GM19397 (cell line): ENCODE measurements around the gene MYL5.
"Not testable (repeated sequence)": the region's sequence is repeated elsewhere in the genome, so short reads cannot be mapped to it uniquely, and the experiment has no call there.

Experiments used
- ATAC-seq: cut with Tn5 transposase; IDR thresholded peaks from one replicate; pipeline ENCODE4 v1.9.1; 2021; ENCODE audit warnings: mild to moderate bottlenecking, moderate library complexity; ENCODE audit not compliant: unreplicated experiment

The MYL5 gene

DNA sequence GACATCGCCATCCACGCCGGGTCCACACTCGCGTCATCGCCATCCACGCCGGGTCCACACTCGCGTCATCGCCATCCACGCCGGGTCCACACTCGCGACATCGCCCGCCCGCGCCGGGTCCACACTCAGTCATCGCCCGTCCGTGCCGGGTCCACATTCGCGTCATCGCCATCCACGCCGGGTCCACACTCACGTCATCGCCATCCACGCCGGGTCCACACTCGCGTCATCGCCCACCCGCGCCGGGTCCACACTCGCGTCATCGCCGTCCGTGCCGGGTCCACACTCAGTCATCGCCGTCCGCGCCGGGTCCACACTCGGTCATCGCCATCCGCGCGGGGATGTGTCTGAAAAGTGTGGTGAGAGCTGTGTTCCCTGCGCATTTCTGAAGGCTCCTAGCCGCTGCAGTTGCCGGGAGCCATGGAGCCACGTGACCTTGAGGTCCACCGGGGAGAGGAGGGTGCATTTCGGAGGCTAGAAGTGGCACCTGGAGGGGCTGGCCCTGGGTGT is 48.6 kb downstream of the MYL5 start:
- no peak for ATAC-seq

DNA sequence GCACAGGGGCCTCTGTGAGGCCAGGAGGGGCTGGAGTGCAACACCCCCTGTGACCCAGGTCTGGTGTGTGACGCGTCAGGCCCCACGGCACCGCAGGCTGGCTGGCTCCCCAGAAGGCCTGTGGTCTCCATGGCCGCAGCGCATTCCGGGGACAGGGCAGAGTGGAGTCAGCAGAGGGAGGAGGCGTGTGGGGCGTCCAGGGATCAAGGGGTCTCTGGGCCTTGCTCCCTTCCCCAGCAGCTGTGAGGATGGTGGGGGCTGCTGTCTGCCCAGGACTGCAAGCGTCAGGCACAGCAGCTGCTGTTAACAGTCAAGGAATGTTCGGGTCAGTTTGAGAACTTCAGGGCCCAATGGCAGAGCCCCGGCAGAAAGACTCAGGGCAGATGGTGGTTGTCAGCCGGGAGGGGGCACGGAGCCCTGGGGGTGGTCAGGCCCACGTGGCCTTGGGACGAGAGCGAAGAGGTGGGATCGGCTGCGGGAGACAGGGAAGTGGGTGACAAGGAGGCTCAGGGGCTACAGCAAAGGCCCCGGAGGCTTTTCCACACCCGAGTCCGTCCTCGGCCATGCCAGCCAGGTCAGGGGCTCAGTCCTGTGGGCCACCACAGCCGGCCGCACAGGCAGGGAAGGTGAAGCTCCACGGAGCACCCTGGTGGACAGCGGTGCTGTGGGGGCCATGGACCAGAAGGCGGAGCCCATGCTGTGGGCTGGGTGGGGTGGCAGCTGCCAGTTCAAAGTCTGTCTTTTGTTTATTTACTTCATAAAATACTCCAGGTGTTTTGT is 49.6 kb downstream of the MYL5 start:
- no peak for ATAC-seq

DNA sequence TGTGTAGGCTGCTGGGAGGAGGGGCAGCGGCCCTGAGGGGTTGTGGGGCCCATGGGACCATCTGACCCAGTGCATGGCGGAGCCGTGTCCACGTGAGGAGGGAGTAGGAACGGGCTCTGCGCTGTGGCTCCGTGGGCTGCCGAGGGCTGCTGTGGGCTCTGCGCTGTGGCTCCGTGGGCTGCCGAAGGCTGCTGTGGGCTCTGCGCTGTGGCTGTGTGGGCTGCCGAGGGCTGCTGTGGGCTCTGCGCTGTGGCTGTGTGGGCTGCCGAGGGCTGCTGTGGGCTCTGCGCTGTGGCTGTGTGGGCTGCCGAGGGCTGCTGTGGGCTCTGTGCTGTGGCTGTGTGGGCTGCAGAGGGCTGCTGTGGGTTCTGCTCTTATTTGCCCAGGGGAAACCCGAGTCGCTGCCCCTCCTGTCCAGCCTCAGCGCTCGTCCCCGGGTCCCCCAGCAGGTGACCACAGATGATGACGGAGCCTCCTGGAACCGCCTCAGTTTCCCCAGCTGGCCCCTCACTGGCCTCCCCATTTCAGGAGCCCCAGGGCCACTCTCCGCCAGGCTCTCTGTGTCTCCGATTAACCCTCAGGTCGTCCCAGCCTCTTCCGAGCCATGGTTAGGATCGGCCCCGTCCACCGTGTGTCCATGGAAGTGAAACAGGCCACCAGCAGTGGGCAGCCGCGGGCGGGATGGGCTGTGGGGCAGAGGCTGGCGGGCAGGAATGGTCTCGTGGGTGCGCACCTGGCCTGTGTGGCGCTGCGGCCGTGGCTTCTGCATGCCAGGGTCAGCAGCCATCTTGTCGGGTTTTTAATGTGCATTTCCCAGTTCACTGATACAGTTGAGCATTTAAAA is 51.3 kb downstream of the MYL5 start:
- ATAC-seq: no peak

DNA sequence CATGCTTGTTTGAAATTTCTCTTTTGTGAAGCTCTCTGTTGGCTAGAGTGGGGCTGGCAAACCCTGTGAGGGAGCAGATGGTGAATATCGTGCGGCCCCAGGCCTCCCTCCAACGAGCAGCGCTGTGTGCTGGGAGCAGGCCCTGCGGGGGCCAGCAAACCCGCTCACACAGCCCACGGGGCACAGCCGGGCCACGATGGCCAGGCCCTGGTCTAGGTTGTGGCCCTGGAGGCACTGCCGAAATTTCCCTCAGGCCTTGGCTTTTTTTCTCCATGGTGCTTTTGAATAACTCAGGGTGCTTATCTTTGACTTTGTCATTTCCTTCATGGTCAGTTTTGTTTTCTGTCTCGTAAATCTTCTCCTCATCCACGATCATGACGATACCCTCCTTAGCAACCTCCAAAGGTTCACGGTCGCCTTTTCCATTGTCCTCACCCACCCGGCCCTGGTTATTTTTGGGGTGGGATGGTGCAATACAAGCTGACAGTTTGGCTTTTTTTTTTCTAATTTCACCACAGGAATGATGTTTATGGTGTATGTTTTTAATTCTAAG is 52.0 kb downstream of the MYL5 start:
- ATAC-seq: no peak

DNA sequence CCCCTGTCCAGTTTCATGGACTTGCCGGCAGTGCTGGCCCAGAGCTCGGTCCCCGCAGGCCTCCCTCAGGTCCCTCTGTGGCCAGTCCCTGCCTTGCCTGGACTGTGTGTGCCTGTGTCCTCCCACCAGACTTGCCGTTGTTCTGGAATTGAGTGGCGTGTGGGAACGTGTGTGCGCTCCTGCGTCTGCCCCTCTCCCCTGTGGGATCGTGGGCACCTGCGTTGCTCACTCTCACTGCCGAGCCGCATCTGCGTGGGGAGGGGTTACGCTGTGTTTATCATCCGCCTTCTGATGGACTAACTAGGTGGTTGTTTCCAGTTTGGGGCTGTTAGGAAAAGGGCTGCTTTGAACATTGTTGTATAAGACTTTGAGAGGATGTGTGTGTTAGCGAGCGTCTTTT is 52.5 kb downstream of the MYL5 start:
- no peak for ATAC-seq

DNA sequence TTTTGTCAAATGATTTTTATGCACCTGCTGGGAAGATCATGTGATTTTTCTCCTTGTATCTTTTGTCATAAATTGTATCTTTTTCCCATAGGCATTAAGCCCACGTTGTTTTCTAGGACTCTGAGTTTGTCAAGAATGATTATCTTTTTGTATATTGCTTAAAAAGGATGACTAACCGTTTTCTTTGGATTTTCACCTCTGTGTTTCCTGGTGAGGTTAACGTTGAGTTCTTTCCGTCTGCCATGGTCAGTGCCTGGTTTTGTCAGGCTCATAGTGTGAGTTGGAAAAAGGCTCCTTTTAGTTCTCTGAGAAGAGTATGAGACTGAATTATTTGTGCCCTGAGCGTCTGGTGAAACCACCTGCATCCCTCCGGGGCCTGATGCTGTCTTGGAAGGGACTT is 53.2 kb downstream of the MYL5 start:
- ATAC-seq: no peak

DNA sequence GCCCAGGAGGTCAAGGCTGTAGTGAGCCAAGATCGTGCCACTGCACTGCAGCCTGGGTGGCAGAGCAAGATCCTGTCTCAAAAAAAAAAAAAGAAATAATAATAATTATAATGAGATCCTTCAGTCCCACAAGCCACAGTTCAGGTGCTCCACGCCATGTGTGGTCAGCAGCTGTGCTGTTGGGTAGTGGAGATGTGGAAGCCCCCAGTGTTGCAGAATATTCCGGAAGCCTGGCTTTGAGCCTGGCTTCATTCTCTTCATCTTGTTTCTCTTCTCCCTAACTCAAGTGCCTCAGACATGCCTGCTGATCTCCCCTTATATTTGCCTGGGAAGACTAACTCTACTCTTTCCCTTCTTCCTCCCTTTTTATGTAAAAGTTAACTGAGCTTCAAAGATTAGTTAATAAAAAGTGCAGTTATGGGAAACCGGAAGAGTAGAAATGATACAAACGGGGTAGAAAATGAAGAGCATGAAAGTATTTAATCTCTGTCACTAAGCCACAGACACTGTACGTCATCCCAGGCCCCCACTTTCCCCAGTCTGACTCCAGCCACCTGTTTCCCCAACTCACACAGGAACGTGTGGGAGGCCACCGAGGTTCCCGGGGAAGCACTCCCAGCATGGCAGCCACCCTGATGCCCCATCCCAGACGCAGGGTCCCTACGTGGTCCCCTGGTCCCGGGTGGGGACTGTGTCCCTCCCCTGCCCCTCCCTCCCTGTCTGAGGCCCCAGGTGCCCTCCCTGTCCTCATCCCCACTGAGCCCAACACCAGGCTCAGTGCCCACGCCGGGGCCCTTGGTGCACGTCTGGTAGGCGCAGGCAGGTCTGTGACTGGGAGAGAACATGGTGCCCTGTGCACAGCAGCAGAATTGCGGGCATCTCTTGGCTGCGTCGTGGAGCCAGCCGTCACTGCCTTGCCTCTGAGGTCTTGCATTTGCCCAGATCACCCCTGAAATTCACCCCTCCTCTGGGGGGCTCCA is 55.3 kb downstream of the MYL5 start:
- no peak for ATAC-seq

DNA sequence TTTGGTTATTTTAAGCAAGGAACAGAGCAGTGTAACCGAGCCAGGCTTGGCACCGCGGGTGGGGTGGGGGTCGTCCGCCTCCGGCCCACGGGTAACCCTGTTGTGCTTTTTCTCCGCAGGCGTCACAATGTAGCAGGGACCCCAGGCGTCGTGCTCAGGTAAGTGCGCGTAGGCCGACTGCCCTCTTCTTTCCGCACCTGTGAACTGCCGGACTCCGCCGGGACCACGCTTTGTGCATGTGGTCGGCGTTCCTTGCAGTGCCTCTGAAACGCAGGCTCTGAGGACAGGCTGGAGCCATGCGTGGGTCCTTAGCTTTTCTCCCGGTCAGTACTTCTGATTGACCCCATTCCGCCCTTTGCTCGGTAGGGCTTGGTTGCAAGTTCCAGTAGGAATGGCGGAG is 56.2 kb downstream of the MYL5 start:
- no peak for ATAC-seq

DNA sequence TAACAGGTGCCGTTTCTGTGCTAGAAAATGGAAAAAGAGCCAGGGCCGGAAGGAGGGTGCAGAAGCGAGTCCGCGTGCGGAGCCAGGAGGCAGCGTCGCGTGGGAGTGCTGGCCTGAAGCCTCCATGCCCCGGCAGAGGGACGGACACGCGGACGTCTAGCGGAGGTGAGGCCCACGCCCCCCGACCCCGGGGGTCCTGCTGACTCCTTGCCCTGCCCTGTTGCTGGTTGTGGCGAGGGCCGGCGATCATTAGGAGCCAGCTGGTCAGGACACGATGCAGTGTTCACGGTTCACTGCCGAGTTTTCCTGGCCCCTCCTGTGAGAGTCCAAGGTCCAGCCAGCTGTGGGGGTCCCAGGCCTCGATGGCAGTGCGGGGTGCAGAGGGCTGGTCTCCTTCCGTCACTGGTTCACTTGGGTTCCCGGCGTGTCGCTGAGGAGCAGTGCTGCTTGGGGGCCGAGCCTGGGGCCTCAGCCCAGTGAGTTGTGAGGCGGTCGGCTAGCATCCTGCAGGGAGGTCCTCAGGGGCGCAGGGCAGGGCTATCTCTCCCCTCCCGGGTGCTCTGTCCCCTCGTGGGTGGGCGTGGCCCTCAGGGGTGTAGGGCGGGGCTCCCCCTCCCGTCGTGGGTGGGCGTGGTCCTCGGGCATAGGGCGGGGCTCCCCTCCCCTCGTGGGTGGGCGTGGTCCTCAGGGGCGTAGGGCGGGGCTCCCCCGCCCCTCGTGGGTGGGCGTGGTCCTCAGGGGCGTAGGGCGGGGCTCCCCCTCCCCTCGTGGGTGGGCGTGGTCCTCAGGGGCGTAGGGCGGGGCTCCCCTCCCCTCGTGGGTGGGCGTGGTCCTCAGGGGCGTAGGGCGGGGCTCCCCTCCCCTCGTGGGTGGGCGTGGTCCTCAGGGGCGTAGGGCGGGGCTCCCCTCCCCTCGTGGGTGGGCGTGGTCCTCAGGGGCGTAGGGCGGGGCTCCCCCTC is 56.9 kb downstream of the MYL5 start:
- not testable (repeated sequence) for ATAC-seq
